Measurements from ENCODE around the gene MYH11. TPM values are rescaled to one million over a fixed set of nuclear protein-coding genes. Genes with fewer than 3 reads are reported as not detected.

Gene MYH11
- total RNA-seq, 1 experiment from 2014 or later = 0.05 TPM

DNA sequence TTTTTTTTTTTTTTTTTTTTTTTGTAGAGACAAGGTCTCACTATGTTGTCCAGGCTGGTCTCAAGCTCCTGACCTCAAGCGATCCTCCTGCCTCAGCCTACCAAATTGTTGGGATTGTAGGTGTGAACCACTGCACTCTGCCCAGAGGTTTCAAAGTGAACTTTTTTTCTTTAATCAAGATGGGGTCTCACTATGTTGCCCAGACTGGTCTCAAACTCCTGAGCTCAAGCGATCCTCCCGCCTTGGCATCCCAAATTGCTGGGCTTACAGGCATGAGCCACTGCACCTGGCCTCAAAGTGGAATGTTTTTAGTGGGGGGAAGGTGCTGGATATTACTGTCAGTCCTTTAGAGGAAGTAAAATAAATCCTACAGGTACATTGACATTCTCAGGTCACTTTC lies 43.5 kb upstream of the MYH11 start:
- DNase-seq = no peak
- no peaks in the 10 kb centered on the region for H3K27me3 Mint-ChIP-seq (ENCODE audit: unreplicated experiment)
- TF ChIP-seq, protein P1, sequence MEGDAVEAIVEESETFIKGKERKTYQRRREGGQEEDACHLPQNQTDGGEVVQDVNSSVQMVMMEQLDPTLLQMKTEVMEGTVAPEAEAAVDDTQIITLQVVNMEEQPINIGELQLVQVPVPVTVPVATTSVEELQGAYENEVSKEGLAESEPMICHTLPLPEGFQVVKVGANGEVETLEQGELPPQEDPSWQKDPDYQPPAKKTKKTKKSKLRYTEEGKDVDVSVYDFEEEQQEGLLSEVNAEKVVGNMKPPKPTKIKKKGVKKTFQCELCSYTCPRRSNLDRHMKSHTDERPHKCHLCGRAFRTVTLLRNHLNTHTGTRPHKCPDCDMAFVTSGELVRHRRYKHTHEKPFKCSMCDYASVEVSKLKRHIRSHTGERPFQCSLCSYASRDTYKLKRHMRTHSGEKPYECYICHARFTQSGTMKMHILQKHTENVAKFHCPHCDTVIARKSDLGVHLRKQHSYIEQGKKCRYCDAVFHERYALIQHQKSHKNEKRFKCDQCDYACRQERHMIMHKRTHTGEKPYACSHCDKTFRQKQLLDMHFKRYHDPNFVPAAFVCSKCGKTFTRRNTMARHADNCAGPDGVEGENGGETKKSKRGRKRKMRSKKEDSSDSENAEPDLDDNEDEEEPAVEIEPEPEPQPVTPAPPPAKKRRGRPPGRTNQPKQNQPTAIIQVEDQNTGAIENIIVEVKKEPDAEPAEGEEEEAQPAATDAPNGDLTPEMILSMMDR (IDR thresholded peaks at IDR 0.05; ENCODE audit: unreplicated experiment) = no peak
- peaks cover 19% of the 10 kb centered on the region for H3K4me1 Mint-ChIP-seq (ENCODE audit: low read depth, unreplicated experiment)
- no TSS peak for BruUV-seq (replicated peaks)
- intact Hi-C loops (cut with micrococcal nuclease; ENCODE audit: unreplicated experiment) = loop anchor here (5.0 kb wide), 1 partner anchor 47 kb away; the partner anchor contains the start of gene ABCC1
- CTCF ChIA-PET = interaction anchor here (0.6 to 1.9 kb wide), 4 partner anchors 12 to 270 kb away, joined by 3 to 10 read pairs (median 4); partner anchors contain the start of gene CEP20
- H3K36me3 Mint-ChIP-seq (ENCODE audit: insufficient read depth, unreplicated experiment) = no peaks in the 10 kb centered on the region
- no peaks in the 10 kb centered on the region for H3K9me3 Mint-ChIP-seq (ENCODE audit: low read depth, unreplicated experiment)
- no peak overlapping the region for H3K27ac Mint-ChIP-seq (ENCODE audit: unreplicated experiment)
- no peak overlapping the region for H3K4me3 Mint-ChIP-seq (ENCODE audit: low read depth, unreplicated experiment)

DNA sequence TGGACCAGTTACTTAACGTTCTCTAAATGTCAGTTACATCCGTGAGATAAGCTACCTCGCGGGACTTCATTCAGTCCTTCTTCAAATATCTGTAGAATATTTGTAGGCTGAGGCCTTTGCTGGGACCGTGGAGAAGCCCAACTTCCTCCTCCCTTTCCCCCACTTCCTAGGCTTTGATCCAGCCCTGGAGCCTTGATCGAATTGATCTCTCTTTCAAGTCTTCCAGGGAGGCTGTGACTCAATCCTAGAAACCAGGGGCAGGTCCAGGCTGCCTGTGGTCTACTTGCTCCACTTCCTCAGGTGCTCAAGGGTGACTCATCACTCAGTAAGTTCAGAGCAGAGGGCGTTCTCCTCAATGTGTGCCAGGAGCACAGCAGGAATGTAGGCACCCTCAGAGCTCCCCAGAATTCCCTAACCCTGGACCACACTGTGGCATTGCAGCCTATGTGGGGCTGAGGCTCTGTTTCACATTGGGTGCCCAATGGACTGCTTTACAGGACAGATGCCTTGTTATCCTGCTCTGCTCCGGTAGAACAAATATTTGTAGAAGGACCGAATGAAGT lies 42.8 kb upstream of the MYH11 start:
- Mint-ChIP-seq H3K36me3 (ENCODE audit: insufficient read depth, unreplicated experiment) (no peaks in the 10 kb centered on the region), H3K4me1 (ENCODE audit: low read depth, unreplicated experiment) (peaks cover 19% of the 10 kb centered on the region), H3K27me3 (ENCODE audit: unreplicated experiment) (no peaks in the 10 kb centered on the region), H3K9me3 (ENCODE audit: low read depth, unreplicated experiment) (no peaks in the 10 kb centered on the region), H3K27ac (ENCODE audit: unreplicated experiment) (peak overlapping the region; percentile 91), H3K4me3 (ENCODE audit: low read depth, unreplicated experiment) (peak overlapping the region; percentile 9)
- intact Hi-C loops (cut with micrococcal nuclease; ENCODE audit: unreplicated experiment) = loop anchor here (5.0 kb wide), 1 partner anchor 48 kb away; the partner anchor contains the start of gene ABCC1
- DNase-seq = peak; percentile 91
- TF ChIP-seq, protein P1 (IDR thresholded peaks at IDR 0.05; ENCODE audit: unreplicated experiment) = no peak
- CTCF ChIA-PET = interaction anchor here (0.6 to 1.9 kb wide), 6 partner anchors 11 to 271 kb away, joined by 3 to 10 read pairs (median 3); partner anchors contain the start of gene CEP20
- BruUV-seq (replicated peaks) = no TSS peak

DNA sequence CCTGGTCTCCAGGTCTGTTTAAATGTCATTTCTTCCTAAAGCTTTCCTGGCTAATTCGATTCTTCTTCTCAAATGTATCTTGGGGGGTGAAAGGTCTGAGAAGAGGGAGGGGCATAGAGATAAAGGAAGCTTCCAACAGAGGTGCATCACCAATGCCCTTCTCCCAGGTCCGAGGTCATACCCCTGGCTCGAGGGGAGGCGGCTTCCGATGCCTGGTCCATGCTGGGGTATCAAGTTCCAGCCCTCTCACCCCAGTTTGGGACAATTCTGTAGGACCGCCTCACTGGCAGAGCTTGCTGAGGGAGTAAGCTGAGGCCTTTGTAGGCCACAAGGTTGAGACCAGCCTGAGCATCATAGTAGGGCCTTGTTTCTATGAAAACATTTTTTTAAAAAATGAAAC lies 41.8 kb upstream of the MYH11 start:
- intact Hi-C loops (cut with micrococcal nuclease; ENCODE audit: unreplicated experiment) = no loop called here
- Mint-ChIP-seq H3K27me3 (ENCODE audit: unreplicated experiment) (no peaks in the 10 kb centered on the region), H3K4me1 (ENCODE audit: low read depth, unreplicated experiment) (peaks cover 19% of the 10 kb centered on the region), H3K9me3 (ENCODE audit: low read depth, unreplicated experiment) (no peaks in the 10 kb centered on the region), H3K36me3 (ENCODE audit: insufficient read depth, unreplicated experiment) (no peaks in the 10 kb centered on the region), H3K27ac (ENCODE audit: unreplicated experiment) (no peak overlapping the region), H3K4me3 (ENCODE audit: low read depth, unreplicated experiment) (no peak overlapping the region)
- no TSS peak for BruUV-seq (replicated peaks)
- TF ChIP-seq, protein P1 (IDR thresholded peaks at IDR 0.05; ENCODE audit: unreplicated experiment) = no peak
- CTCF ChIA-PET = interaction anchor here (1.9 kb wide), 1 partner anchor 10 kb away, joined by 10 read pairs; the partner anchor contains the start of gene CEP20
- no peak for DNase-seq

DNA sequence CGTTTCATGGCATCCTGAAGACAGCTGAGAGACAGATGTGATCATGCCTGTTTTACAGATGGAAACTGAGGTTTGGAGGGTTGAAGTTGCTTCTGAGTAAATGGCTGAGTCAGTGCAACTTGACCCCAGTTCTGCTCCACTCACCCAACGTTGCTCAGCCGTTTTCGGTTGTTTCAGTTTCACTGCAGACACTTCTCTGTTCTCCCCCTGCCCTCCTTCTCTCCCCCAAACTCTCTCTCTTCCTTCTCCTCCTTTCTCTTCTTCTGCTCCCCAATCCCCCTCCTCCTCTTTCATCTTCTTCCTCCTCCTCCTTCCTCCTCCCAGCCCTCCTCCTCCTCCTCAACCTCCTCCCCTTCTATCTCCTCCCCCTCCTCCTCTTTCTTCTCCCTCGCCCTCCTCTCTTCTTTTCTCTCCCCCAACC lies 41.0 kb upstream of the MYH11 start:
- no peak overlapping the region for H3K27ac Mint-ChIP-seq (ENCODE audit: unreplicated experiment)
- H3K36me3 Mint-ChIP-seq (ENCODE audit: insufficient read depth, unreplicated experiment) = no peaks in the 10 kb centered on the region
- no peak for DNase-seq
- H3K9me3 Mint-ChIP-seq (ENCODE audit: low read depth, unreplicated experiment) = no peaks in the 10 kb centered on the region
- intact Hi-C loops (cut with micrococcal nuclease; ENCODE audit: unreplicated experiment) = no loop called here
- TF ChIP-seq, protein P1 (IDR thresholded peaks at IDR 0.05; ENCODE audit: unreplicated experiment) = no peak
- H3K4me3 Mint-ChIP-seq (ENCODE audit: low read depth, unreplicated experiment) = no peak overlapping the region
- H3K4me1 Mint-ChIP-seq (ENCODE audit: low read depth, unreplicated experiment) = peaks cover 19% of the 10 kb centered on the region
- no peaks in the 10 kb centered on the region for H3K27me3 Mint-ChIP-seq (ENCODE audit: unreplicated experiment)
- no TSS peak for BruUV-seq (replicated peaks)
- CTCF ChIA-PET = interaction anchor here (0.7 kb wide), 1 partner anchor 313 kb away, joined by 4 read pairs; no protein-coding TSS in a partner anchor

Data from Calu3 (cell line).